Immature natural killer cell (primary cell): ENCODE data around the gene BMP6. TPM values are rescaled to one million over a fixed set of nuclear protein-coding genes. Genes with fewer than 3 reads are reported as not detected.

Experiments used
- DNase-seq, 3 donors: peaks; one replicate each; pipeline ENCODE4 v3.0.0; 2022; ENCODE audit warnings: mixed read lengths in 1 of 3
- H3K27ac Mint-ChIP-seq, 6 donors: one replicate each; pipeline ENCODE4 v1.8.0; 2020; ENCODE audit warnings: mixed read lengths in 6 of 6, mild to moderate bottlenecking in 5 of 6, inconsistent platforms in 4 of 6, moderate library complexity in 3 of 6
- H3K27me3 Mint-ChIP-seq, 3 donors: one replicate each; pipeline ENCODE4 v1.8.0; 2020 to 2021; ENCODE audit warnings: low read depth in 3 of 3, mild to moderate bottlenecking in 3 of 3, mixed read lengths in 3 of 3, moderate library complexity in 3 of 3, inconsistent platforms in 1 of 3
- H3K36me3 Mint-ChIP-seq, 3 donors: one replicate each; pipeline ENCODE4 v1.8.0; 2020; ENCODE audit warnings: mixed read lengths in 3 of 3, inconsistent platforms in 2 of 3, mild to moderate bottlenecking in 2 of 3
- H3K4me1 Mint-ChIP-seq, 2 donors: one replicate each; pipeline ENCODE4 v1.8.0; 2020; ENCODE audit warnings: inconsistent platforms in 2 of 2, mild to moderate bottlenecking in 2 of 2, mixed read lengths in 2 of 2, moderate library complexity in 1 of 2
- H3K4me3 Mint-ChIP-seq, 5 donors: one replicate each; pipeline ENCODE4 v1.8.0; 2020; ENCODE audit warnings: mild to moderate bottlenecking in 5 of 5, mixed read lengths in 5 of 5, inconsistent platforms in 3 of 5, moderate library complexity in 3 of 5
- H3K9me3 Mint-ChIP-seq, 6 donors: one replicate each; pipeline ENCODE4 v1.8.0; 2020; ENCODE audit warnings: mild to moderate bottlenecking in 6 of 6, mixed read lengths in 6 of 6, inconsistent platforms in 4 of 6, moderate library complexity in 3 of 6
- polyA plus RNA-seq, 3 donors: library from polyadenylated mRNA; unstranded; fragments of 300-500 nt; fragmentation: Illumina TruSeq; gene quantifications; one replicate each; pipeline ENCODE4 v1.2.3, GENCODE V29; 2021

BMP6 gene
- polyA plus RNA-seq, 3 donors from 2014 or later = 0.13 to 0.22 TPM; not detected in 1

- Mint-ChIP-seq H3K4me1 (peaks cover 0 to 6% of the 10 kb centered on the region in 2 donors), H3K27ac (no peak overlapping the region), H3K9me3 (peaks cover 0 to 3% (median 0%) of the 10 kb centered on the region in 6 donors), H3K27me3 (peaks cover 5 to 7% (median 6%) of the 10 kb centered on the region in 3 donors), H3K36me3 (no peaks in the 10 kb centered on the region), H3K4me3 (no peak overlapping the region)
- DNase-seq = no peak
Observed at GRCh38 chr6:7697432-7697819, 28.5 kb upstream of the BMP6 start.

DNA sequence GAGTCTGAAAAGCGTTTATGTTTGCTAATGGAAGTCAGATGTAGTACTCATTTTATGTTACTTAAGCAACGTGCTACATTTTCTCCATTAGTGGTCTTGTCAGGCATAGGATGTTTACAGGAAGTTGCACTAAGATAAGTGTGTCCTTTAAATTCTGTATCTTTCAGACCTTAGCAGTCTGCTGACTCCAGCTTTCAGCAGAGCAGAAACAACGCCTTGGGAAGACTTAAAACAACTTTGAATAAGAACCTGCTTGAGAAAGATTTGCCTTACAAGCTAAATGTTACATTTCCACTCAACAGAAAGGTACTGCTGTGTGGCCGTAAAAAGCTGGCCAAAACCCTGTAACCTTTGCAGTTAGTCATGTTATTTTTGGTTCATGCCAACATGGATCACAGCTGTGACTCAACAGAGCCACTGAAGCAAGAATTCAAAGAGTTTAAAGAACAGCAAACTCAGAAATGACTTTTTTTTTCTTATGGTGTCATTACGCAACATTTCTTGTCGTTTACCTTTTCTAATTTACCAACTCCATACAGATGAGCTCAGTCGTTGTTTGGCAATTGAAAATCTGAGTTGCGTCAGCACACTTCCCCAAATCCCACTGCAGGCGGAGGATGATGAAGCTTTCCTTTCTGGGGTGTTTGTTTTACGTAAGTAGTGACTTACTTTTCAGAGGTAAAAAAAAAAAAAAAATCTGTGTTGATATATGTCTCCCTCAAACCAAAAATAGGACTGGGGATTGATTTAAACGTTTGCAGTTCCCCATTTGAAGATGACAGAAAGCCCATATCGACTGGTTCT lies 27.9 kb upstream of the BMP6 start:
- no peak for DNase-seq
- H3K4me3 Mint-ChIP-seq = no peak overlapping the region
- peaks cover 0 to 6% of the 10 kb centered on the region in 2 donors for H3K4me1 Mint-ChIP-seq
- H3K9me3 Mint-ChIP-seq = peaks cover 0 to 3% (median 0%) of the 10 kb centered on the region in 6 donors
- H3K27me3 Mint-ChIP-seq = peaks cover 2 to 8% (median 7%) of the 10 kb centered on the region in 3 donors
- no peaks in the 10 kb centered on the region for H3K36me3 Mint-ChIP-seq
- no peak overlapping the region for H3K27ac Mint-ChIP-seq

- Mint-ChIP-seq H3K36me3 (no peaks in the 10 kb centered on the region), H3K27me3 (peaks cover 2 to 8% (median 2%) of the 10 kb centered on the region in 3 donors), H3K9me3 (no peaks in the 10 kb centered on the region), H3K4me1 (peaks cover 0 to 6% of the 10 kb centered on the region in 2 donors), H3K27ac (no peak overlapping the region), H3K4me3 (no peak overlapping the region)
- no peak for DNase-seq
Observed at GRCh38 chr6:7701212-7701834, 24.6 kb upstream of the BMP6 start.

DNA sequence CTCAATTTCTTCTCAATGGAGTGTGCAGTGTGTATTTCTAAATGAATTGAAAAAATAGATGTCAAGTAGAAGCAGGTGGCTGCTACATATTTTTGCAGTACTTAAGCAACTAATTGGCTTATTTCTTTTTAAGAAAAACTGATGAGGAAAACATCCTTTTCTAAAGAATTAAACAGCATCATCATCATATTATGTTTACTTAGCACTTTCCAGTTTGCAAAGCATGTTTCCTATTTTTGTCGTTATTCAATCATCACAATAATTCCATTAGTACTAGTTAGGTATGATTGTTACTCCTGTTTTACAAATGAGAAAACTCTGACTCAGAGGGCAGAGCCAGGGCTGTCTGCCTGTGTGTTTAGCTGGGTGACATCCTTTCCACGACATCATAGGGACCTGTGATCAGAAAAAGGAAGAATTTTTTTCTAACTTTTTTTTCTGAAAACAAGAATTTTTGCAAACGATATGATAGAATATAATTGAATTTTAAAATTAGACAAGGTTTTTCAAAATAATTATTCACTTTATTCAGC lies 22.7 kb upstream of the BMP6 start:
- no peak for DNase-seq
- no peaks in the 10 kb centered on the region for H3K9me3 Mint-ChIP-seq
- H3K27ac Mint-ChIP-seq = no peak overlapping the region

GRCh38 chr6:7705483-7705882 lies 20.4 kb upstream of the BMP6 start:
- no peaks in the 10 kb centered on the region for H3K9me3 Mint-ChIP-seq
- no peak for DNase-seq
- H3K4me1 Mint-ChIP-seq = no peaks in the 10 kb centered on the region
- no peak overlapping the region for H3K4me3 Mint-ChIP-seq
- no peaks in the 10 kb centered on the region for H3K36me3 Mint-ChIP-seq
- H3K27ac Mint-ChIP-seq = no peak overlapping the region
- peaks cover 0 to 4% (median 0%) of the 10 kb centered on the region in 3 donors for H3K27me3 Mint-ChIP-seq

More for the DNA sequence above, 22.7 kb upstream of the BMP6 start:
- Mint-ChIP-seq H3K27me3 (peaks cover 0 to 6% (median 2%) of the 10 kb centered on the region in 3 donors), H3K4me1 (peaks cover 0 to 1% of the 10 kb centered on the region in 2 donors), H3K4me3 (no peak overlapping the region), H3K36me3 (no peaks in the 10 kb centered on the region)

GRCh38 chr6:7706269-7706668 lies 19.6 kb upstream of the BMP6 start:
- no peaks in the 10 kb centered on the region for H3K9me3 Mint-ChIP-seq
- H3K4me1 Mint-ChIP-seq = no peaks in the 10 kb centered on the region
- no peak for DNase-seq
- no peak overlapping the region for H3K27ac Mint-ChIP-seq
- no peak overlapping the region for H3K4me3 Mint-ChIP-seq
- peaks cover 0 to 4% (median 0%) of the 10 kb centered on the region in 3 donors for H3K27me3 Mint-ChIP-seq
- H3K36me3 Mint-ChIP-seq = no peaks in the 10 kb centered on the region

GRCh38 chr6:7707787-7708186 lies 18.1 kb upstream of the BMP6 start:
- Mint-ChIP-seq H3K9me3 (peaks cover 0 to 2% (median 0%) of the 10 kb centered on the region in 6 donors), H3K27me3 (peaks cover 0 to 1% (median 1%) of the 10 kb centered on the region in 3 donors), H3K36me3 (no peaks in the 10 kb centered on the region), H3K4me3 (no peak overlapping the region), H3K4me1 (no peaks in the 10 kb centered on the region), H3K27ac (no peak overlapping the region)
- DNase-seq = no peak

DNA sequence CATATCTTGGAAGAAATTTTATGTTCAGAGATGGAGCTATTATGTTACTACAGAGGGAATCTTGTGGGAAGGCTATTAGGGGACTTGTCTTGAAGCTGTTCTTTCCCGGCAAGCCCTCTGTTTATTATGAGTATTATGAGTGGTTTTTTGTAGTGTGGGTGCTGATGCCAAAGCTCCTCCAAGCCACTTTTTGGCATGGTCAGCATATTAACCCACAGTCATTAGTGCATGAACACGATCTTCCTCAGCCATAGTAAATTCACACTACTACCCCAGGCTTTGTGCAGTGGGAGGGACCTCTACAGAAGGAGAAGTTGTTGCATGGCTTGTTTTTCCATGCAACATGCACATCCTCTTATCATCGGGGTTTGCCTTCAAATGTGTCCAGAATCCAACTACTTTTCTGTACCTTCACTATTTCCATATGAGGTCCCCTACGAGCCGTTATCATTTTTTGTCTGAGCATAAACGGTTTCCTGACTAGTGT lies 6.5 kb upstream of the BMP6 start:
- peaks cover 0 to 5% (median 0%) of the 10 kb centered on the region in 6 donors for H3K9me3 Mint-ChIP-seq
- H3K27ac Mint-ChIP-seq = no peak overlapping the region
- H3K4me1 Mint-ChIP-seq = no peaks in the 10 kb centered on the region
- peaks cover 0 to 4% (median 0%) of the 10 kb centered on the region in 3 donors for H3K36me3 Mint-ChIP-seq
- H3K27me3 Mint-ChIP-seq = peaks cover 0 to 19% (median 7%) of the 10 kb centered on the region in 3 donors
- DNase-seq = no peak
- no peak overlapping the region for H3K4me3 Mint-ChIP-seq

DNA sequence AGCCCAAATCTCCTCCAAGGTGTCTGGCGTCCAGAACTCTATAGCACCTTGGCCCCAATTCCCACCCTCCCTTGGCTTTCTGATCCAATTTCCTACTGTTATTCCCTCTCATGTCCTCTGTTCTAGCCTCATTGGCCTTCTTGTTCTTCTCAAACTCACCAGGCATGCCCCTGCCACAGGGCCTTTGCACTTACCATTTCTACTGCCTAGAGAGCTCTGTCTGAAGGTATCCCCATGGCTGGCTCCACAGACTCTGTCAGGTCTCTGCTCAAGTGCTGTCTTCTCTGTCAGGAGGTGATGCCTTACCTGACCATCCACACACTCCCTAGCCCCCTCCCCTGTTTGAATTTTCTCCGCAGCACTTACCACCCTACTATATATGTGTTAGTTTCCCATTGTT lies 5.6 kb upstream of the BMP6 start:
- no peak for DNase-seq
- H3K4me3 Mint-ChIP-seq = no peak overlapping the region
- H3K27me3 Mint-ChIP-seq = peaks cover 3 to 24% (median 12%) of the 10 kb centered on the region in 3 donors
- peaks cover under 1 to 2% of the 10 kb centered on the region in 2 donors for H3K4me1 Mint-ChIP-seq
- H3K9me3 Mint-ChIP-seq = peaks cover 0 to 5% (median 0%) of the 10 kb centered on the region in 6 donors
- peaks cover 0 to 4% (median 0%) of the 10 kb centered on the region in 3 donors for H3K36me3 Mint-ChIP-seq
- H3K27ac Mint-ChIP-seq = no peak overlapping the region

DNA sequence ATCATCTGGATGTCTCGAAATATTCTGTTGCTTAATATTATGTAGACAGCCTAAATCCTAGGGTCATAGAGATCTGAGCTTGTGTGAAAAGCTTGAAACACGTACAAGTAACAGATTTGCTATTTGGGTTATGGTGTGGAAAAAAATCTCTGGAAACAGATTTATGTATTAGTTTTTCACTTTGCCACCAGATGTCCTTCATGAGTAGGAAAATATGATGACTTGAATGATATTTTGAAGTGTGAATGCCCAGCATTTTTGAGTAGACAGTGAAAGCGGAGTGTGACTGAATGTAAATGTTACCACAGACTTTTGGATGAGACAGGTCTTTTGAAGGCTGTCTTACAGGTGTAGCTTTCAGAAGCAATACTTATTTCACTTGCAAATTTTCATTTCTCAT lies 4.2 kb upstream of the BMP6 start:
- Mint-ChIP-seq H3K4me1 (peaks cover 8% of the 10 kb centered on the region in 2 donors), H3K27ac (no peak overlapping the region), H3K4me3 (no peak overlapping the region), H3K36me3 (peaks cover 0 to 2% (median under 1%) of the 10 kb centered on the region in 3 donors), H3K27me3 (peaks cover 6 to 32% (median 14%) of the 10 kb centered on the region in 3 donors), H3K9me3 (peaks cover 0 to under 1% (median 0%) of the 10 kb centered on the region in 6 donors)
- no peak for DNase-seq

DNA sequence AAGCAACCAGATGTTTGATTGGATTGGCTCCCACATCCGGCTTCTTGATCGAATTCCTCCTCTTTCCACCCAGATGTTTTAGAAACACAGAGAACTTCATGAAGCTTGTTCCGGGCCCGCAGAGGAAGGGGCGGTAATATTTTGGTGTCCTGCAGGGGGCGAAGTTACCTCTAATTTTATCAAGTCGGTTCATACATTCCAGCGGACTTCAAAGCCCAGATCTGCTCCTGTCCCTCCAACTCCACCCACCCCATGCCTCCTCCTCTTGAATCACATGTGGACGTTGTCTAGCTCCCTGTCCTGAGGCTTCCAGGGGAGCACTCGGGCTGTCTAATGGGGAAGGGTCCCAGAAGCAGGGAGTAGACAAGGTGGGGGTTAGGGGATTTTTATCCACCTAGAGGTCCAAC lies 2.9 kb upstream of the BMP6 start:
- peak; percentile 16 to 24 (median 20) for DNase-seq
- Mint-ChIP-seq H3K27me3 (peaks cover 8 to 28% (median 14%) of the 10 kb centered on the region in 3 donors), H3K9me3 (no peaks in the 10 kb centered on the region), H3K27ac (no peak overlapping the region), H3K36me3 (peaks cover 0 to 2% (median 0%) of the 10 kb centered on the region in 3 donors), H3K4me1 (peaks cover 8 to 10% of the 10 kb centered on the region in 2 donors), H3K4me3 (no peak overlapping the region)

DNA sequence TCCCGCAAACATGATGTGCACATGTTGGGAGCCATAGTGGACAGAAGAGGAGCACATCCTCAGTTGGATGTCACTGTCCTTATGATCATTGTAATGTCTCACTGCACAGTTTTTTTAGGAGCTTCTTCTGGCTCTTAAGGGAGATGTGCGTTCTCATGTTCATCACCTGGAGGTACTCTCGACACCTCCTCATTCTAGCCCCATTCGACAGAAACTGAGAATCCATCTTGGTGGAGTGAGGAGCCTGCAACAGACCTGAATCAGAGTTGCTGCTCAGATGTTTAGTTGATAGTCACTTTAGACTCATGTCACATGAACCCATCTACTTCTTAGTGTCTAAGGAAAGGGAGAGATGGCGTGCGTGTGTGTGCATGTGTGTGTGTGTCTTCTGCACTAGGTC lies 2.3 kb upstream of the BMP6 start:
- Mint-ChIP-seq H3K4me1 (peaks cover 8 to 13% of the 10 kb centered on the region in 2 donors), H3K27me3 (peaks cover 11 to 29% (median 14%) of the 10 kb centered on the region in 3 donors), H3K9me3 (no peaks in the 10 kb centered on the region), H3K4me3 (no peak overlapping the region), H3K27ac (no peak overlapping the region), H3K36me3 (peaks cover 0 to 2% (median 0%) of the 10 kb centered on the region in 3 donors)
- DNase-seq = no peak

- Mint-ChIP-seq H3K4me3 (peak overlapping the region; percentile 60 to 76 (median 74)), H3K27me3 (peaks cover 17 to 37% (median 20%) of the 10 kb centered on the region in 3 donors), H3K27ac (no peak overlapping the region), H3K9me3 (no peaks in the 10 kb centered on the region), H3K36me3 (peaks cover 0 to 2% (median 0%) of the 10 kb centered on the region in 3 donors), H3K4me1 (peaks cover 8 to 17% of the 10 kb centered on the region in 2 donors)
- no peak for DNase-seq
Observed at GRCh38 chr6:7725412-7725811, 487 bp upstream of the BMP6 start.
